Skeletal muscle satellite cell (primary cell): ENCODE results near the gene LTBP1.

Experiments used
- H3K27me3 ChIP-seq: 2 replicates; pipeline ENCODE4 v1.7.0; 2013; ENCODE audit warnings: low read length; ENCODE audit not compliant: control insufficient read depth, insufficient read depth
- H3K36me3 ChIP-seq: 2 replicates; pipeline ENCODE4 v1.7.0; 2013; ENCODE audit warnings: mild to moderate bottlenecking, control low read depth, low read length; ENCODE audit not compliant: insufficient read depth
- H3K4me1 ChIP-seq: 2 replicates; pipeline ENCODE4 v1.7.0; 2013; ENCODE audit warnings: low read length; ENCODE audit not compliant: control insufficient read depth, insufficient read depth
- H3K4me2 ChIP-seq: 2 replicates; pipeline ENCODE4 v1.7.0; 2013; ENCODE audit warnings: mild to moderate bottlenecking, low read length
- H3K4me3 ChIP-seq: 2 replicates; pipeline ENCODE4 v1.7.0; 2013; ENCODE audit warnings: low read length
- H3K9ac ChIP-seq: 2 replicates; pipeline ENCODE4 v1.7.0; 2013; ENCODE audit warnings: mild to moderate bottlenecking, low read depth, low read length, moderate library complexity
- H3K9me3 ChIP-seq: replicated peaks from 2 replicates; pipeline ENCODE4 v1.7.0; 2013; ENCODE audit warnings: mild to moderate bottlenecking, control low read depth, low read length

Gene LTBP1

GRCh38 chr2:33372940-33373553 is 426.3 kb downstream of the LTBP1 start:
- Histone ChIP-seq H3K4me1 (peaks cover 10% of the 10 kb centered on the region), H3K9ac (no peak overlapping the region), H3K36me3 (peaks cover 16% of the 10 kb centered on the region), H3K4me2 (no peak overlapping the region), H3K27me3 (no peaks in the 10 kb centered on the region), H3K9me3 (no peaks in the 10 kb centered on the region), H3K4me3 (no peak overlapping the region)

GRCh38 chr2:33373986-33374385 is 427.2 kb downstream of the LTBP1 start:
- Histone ChIP-seq H3K4me1 (peaks cover 18% of the 10 kb centered on the region), H3K4me3 (no peak overlapping the region), H3K27me3 (no peaks in the 10 kb centered on the region), H3K9ac (no peak overlapping the region), H3K9me3 (no peaks in the 10 kb centered on the region), H3K36me3 (peaks cover 16% of the 10 kb centered on the region), H3K4me2 (no peak overlapping the region)

GRCh38 chr2:33375054-33375453 is 428.3 kb downstream of the LTBP1 start:
- no peaks in the 10 kb centered on the region for H3K9me3 ChIP-seq
- peaks cover 18% of the 10 kb centered on the region for H3K4me1 ChIP-seq
- H3K36me3 ChIP-seq = peaks cover 16% of the 10 kb centered on the region
- H3K27me3 ChIP-seq = no peaks in the 10 kb centered on the region
- no peak overlapping the region for H3K9ac ChIP-seq
- no peak overlapping the region for H3K4me3 ChIP-seq
- H3K4me2 ChIP-seq = no peak overlapping the region

GRCh38 chr2:33377048-33377447 is 430.3 kb downstream of the LTBP1 start:
- Histone ChIP-seq H3K27me3 (no peaks in the 10 kb centered on the region), H3K9me3 (no peaks in the 10 kb centered on the region), H3K4me2 (no peak overlapping the region), H3K4me3 (no peak overlapping the region), H3K36me3 (peaks cover 6% of the 10 kb centered on the region), H3K9ac (no peak overlapping the region), H3K4me1 (peaks cover 18% of the 10 kb centered on the region)

GRCh38 chr2:33378556-33379210 is 431.9 kb downstream of the LTBP1 start:
- H3K36me3 ChIP-seq = peaks cover 10% of the 10 kb centered on the region
- H3K4me1 ChIP-seq = peaks cover 18% of the 10 kb centered on the region
- no peak overlapping the region for H3K4me2 ChIP-seq
- H3K4me3 ChIP-seq = no peak overlapping the region
- no peaks in the 10 kb centered on the region for H3K9me3 ChIP-seq
- H3K27me3 ChIP-seq = no peaks in the 10 kb centered on the region
- H3K9ac ChIP-seq = no peak overlapping the region

- Histone ChIP-seq H3K4me1 (peaks cover 11% of the 10 kb centered on the region), H3K9me3 (no peaks in the 10 kb centered on the region), H3K4me2 (no peak overlapping the region), H3K4me3 (no peak overlapping the region), H3K9ac (no peak overlapping the region), H3K27me3 (no peaks in the 10 kb centered on the region), H3K36me3 (peaks cover 19% of the 10 kb centered on the region)
Measured at GRCh38 chr2:33380001-33380609, 433.4 kb downstream of the LTBP1 start.

GRCh38 chr2:33380719-33381118 is 434.0 kb downstream of the LTBP1 start:
- H3K27me3 ChIP-seq = no peaks in the 10 kb centered on the region
- H3K4me2 ChIP-seq = no peak overlapping the region
- peaks cover 8% of the 10 kb centered on the region for H3K4me1 ChIP-seq
- H3K9ac ChIP-seq = no peak overlapping the region
- peaks cover 19% of the 10 kb centered on the region for H3K36me3 ChIP-seq
- no peak overlapping the region for H3K4me3 ChIP-seq
- no peaks in the 10 kb centered on the region for H3K9me3 ChIP-seq

GRCh38 chr2:33381301-33381858 is 434.6 kb downstream of the LTBP1 start:
- H3K9me3 ChIP-seq = no peaks in the 10 kb centered on the region
- peaks cover 23% of the 10 kb centered on the region for H3K36me3 ChIP-seq
- no peak overlapping the region for H3K9ac ChIP-seq
- H3K4me1 ChIP-seq = peaks cover 8% of the 10 kb centered on the region
- H3K4me2 ChIP-seq = no peak overlapping the region
- no peak overlapping the region for H3K4me3 ChIP-seq
- H3K27me3 ChIP-seq = no peaks in the 10 kb centered on the region

GRCh38 chr2:33383855-33384598 is 437.3 kb downstream of the LTBP1 start:
- H3K36me3 ChIP-seq = peaks cover 29% of the 10 kb centered on the region

GRCh38 chr2:33384599-33384961 is 437.8 kb downstream of the LTBP1 start:
- Histone ChIP-seq H3K4me1 (no peaks in the 10 kb centered on the region), H3K9me3 (no peaks in the 10 kb centered on the region), H3K27me3 (no peaks in the 10 kb centered on the region), H3K4me3 (no peak overlapping the region), H3K4me2 (no peak overlapping the region), H3K36me3 (peaks cover 34% of the 10 kb centered on the region), H3K9ac (no peak overlapping the region)

More at GRCh38 chr2:33383855-33384598, 437.3 kb downstream of the LTBP1 start:
- Histone ChIP-seq H3K4me2 (no peak overlapping the region), H3K27me3 (no peaks in the 10 kb centered on the region), H3K4me1 (no peaks in the 10 kb centered on the region), H3K9me3 (no peaks in the 10 kb centered on the region), H3K4me3 (no peak overlapping the region), H3K9ac (no peak overlapping the region)

- H3K4me2 ChIP-seq = no peak overlapping the region
- no peak overlapping the region for H3K9ac ChIP-seq
- no peak overlapping the region for H3K4me3 ChIP-seq
- H3K27me3 ChIP-seq = no peaks in the 10 kb centered on the region
- H3K4me1 ChIP-seq = no peaks in the 10 kb centered on the region
- peaks cover 46% of the 10 kb centered on the region for H3K36me3 ChIP-seq
- no peaks in the 10 kb centered on the region for H3K9me3 ChIP-seq
Measured at GRCh38 chr2:33388996-33389395, 442.2 kb downstream of the LTBP1 start.
